Measurements from ENCODE around the gene ACHE. TPM values are rescaled to one million over a fixed set of nuclear protein-coding genes. Genes with fewer than 3 reads are reported as not detected.

The ACHE gene
- total RNA-seq (2022; extraction: Qiagen RNA extraction; ENCODE audit: low read depth) = 1.1 to 2.2 TPM (median 2.0 TPM) in 5 replicates

DNA sequence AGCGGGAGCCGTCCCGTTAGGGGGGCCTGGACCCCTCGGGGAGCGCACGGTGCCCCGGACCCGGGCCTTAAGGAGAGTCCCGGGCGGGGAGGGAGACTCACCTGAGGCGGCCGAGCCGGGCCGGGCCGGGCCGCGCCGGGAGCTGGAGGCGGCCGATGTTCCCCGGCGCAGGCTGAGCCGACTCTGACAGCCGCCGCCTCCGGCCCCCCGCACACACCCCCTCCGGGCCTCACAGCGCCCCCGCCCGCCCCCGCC lies at the start of gene ACHE:
TSS of gene ACHE (minus strand) at position 188 of the 255 bp plus-strand sequence. CDS start 1,656 bp downstream, outside the sequence.

DNA sequence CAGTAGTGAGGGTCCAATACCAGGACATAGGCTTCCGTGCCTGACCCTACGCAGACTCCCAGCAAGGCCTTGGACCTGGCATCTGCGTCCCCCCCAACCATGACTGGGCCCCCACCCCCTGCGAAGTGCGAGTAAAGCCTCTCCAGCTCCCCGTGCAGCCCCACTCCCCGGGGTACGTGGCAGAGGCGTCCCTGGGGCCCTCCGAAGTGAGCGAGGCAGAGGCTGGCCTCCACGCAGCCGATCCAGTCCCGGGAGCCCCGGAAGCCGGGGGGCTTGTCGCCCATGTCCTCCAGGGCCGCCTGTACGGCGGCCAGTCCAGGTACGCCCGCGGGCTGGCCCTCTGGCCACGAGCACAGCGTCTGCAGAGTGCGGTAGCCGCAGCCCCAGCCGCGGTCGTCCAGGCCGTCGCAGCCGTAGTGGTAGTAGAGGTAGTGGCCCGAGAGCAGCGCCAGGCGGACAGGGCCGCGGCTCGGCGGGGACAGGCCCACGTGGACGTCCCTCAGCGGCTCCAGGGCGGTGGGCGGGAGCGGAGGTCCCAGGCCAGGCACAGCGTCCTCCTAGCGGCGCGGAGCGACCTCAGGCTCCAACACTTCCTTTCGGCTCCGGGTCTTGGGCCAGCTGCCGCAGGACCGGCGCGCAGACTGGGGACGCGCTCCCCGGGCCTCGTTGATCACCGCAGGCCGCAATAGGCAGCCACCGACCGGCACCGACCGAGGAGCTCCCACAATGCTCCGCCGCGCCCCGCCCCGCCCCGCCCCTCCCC lies 6.5 kb downstream of the ACHE start, which contains the start of gene UFSP1:
TSS of gene UFSP1 (minus strand) at position 728 of the 763 bp plus-strand sequence. CDS start at position 284, 444 bp downstream.

DNA sequence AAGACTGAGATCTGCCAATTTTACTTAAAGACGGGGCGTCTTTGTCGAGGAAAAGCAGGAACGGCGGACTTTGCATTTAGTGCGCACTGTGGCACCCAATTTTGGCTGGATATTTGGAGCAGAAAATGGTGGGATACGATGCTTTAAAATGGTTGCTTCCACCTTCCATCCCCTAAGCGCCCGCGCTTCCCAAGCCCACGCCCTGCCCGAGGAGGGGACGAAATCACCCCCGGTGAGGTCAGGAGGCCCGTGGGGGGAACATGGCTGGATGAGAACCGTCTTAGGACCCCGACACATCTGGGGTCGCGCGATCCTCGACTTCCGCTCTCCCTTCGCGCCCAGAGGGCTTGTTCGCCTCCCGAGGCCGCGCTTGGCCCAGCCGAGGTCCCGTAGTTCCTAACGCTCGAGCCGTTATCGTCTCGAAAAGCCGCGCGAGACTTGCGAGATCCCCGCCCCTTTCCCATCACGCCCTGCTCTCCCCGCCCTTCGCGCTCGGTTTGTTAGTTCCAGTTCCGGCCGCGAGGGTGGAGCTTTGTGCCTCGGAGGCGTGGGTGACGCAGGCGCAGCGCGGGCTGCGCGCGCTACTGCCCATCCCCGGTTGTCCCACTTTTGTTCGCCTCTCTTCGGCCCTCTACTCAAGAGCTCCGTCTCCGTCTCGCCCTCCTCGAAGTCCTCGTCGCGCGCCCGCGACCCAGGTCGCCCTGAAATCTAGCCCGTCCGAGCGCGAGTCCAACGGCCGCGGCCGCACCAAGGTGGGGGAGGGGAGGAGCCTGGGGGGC lies 20.9 kb downstream of the ACHE start, which contains the start of gene SRRT:
TSS of gene SRRT (plus strand) at position 527 of the 779 bp plus-strand sequence. CDS start 488 bp downstream, outside the sequence.

DNA sequence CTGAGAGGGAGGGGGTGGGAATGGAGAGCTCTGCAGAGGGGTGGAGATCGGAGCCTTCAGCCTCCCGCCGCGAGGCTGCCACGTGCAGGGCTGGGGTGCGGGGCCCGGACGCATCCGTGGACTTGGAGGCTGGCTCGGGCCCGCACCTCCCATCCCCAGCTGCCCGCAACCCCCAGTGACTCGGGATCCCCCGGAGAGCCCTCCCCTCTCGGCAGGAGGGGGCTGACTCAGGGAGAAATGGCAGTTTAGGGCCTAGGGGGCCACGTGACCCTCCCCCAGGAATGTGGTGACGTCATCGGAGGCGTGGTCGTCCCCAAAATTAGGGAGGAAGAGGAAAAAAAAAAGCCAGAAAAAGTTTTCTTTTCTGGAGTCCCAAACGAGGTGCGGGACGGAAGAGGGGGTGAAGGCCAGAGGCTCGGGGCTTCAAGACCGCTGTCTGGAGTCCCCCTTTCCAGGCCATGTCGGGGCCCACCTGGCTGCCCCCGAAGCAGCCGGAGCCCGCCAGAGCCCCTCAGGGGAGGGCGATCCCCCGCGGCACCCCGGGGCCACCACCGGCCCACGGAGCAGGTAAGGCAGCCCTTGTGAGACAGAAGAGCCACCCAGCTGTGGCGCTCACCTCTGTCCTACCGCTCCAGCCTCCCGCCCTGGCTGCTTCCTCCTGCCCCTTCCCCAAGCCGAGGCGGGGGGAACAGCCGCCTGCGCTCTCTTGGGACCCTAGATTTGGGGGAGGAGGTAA lies 28.5 kb downstream of the ACHE start, which contains the start of gene TRIP6:
TSS of gene TRIP6 (plus strand) at position 348 of the 736 bp plus-strand sequence. CDS start at position 459, 111 bp downstream.

DNA sequence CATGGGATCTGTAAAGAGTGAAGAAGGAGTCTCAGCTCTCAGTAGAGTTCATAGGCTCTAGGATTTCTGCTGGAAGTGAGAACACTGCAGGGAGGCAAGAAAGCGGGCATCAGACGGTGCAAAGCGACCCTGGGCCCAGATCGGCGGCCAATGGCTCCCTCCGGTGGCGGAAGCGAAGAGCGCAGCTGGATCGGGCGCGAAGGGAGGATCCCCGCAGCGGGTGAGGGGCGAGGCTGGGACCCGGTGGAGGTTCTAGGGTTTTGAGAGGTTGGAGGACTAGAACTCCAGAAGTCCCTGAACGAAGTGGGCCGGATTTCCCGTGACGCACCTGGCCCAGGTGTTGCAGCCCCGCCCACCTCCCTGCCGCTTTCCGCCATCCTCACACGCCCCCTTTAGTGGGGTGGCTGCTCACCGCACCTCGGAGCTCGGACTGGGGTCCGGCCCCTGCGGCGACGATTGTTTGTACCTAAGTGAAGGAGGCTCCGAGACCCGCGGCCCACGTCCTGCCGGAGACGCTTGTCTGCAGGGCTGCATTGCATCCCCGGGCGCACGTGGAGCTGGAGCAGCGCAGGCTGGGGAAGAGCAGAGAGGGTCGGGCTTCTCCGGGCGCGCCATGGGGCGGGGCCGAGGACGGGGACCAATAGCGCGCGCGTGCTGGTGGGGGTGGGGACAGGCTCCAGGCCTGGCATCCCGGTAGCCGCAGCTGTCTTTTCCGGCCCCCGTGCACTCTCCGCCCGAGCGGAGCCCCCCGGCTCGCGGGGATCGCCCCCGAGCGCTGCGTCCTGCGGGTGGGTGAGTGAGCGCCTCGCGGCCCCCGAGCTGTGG lies 43.4 kb downstream of the ACHE start, which contains the start of gene SLC12A9:
TSS of gene SLC12A9 (plus strand) at position 666 of the 825 bp plus-strand sequence. CDS start 1,485 bp downstream, outside the sequence.

Other genes starting within 250 kb of the ACHE start
- gene ACTL6B, start 239.4 kb downstream of the ACHE start, total RNA-seq (2022; extraction: Qiagen RNA extraction; ENCODE audit: low read depth) = not detected in 5 replicates
- gene GNB2, start 222.1 kb downstream of the ACHE start, total RNA-seq (2022; extraction: Qiagen RNA extraction; ENCODE audit: low read depth) = 165 to 268 TPM (median 251 TPM) in 5 replicates
- gene GIGYF1, start 201.6 kb downstream of the ACHE start, total RNA-seq (2022; extraction: Qiagen RNA extraction; ENCODE audit: low read depth) = 16.1 to 22.5 TPM (median 17.8 TPM) in 5 replicates
- gene POP7, start 189.8 kb downstream of the ACHE start, total RNA-seq (2022; extraction: Qiagen RNA extraction; ENCODE audit: low read depth) = 72.6 to 107 TPM (median 103 TPM) in 5 replicates
- 0.03 TPM in 1 of 5 replicates, not detected in the others for gene EPO, start 175.4 kb downstream of the ACHE start, total RNA-seq (2022; extraction: Qiagen RNA extraction; ENCODE audit: low read depth)
- not detected in 5 replicates for gene ZAN, start 162.3 kb downstream of the ACHE start, total RNA-seq (2022; extraction: Qiagen RNA extraction; ENCODE audit: low read depth)
- gene EPHB4, start 68.4 kb downstream of the ACHE start, total RNA-seq (2022; extraction: Qiagen RNA extraction; ENCODE audit: low read depth) = 37.3 to 43.6 TPM (median 42.9 TPM) in 5 replicates
- gene SLC12A9, start 43.2 kb downstream of the ACHE start, total RNA-seq (2022; extraction: Qiagen RNA extraction; ENCODE audit: low read depth) = 13.4 to 16.7 TPM (median 15.2 TPM) in 5 replicates
- 38.1 to 61.9 TPM (median 55.4 TPM) in 5 replicates for gene TRIP6, start 28.5 kb downstream of the ACHE start, total RNA-seq (2022; extraction: Qiagen RNA extraction; ENCODE audit: low read depth)
- gene SRRT, start 20.8 kb downstream of the ACHE start, total RNA-seq (2022; extraction: Qiagen RNA extraction; ENCODE audit: low read depth) = 121 to 158 TPM (median 149 TPM) in 5 replicates
- gene UFSP1, start 6.2 kb downstream of the ACHE start, total RNA-seq (2022; extraction: Qiagen RNA extraction; ENCODE audit: low read depth) = 4.7 to 7.2 TPM (median 5.4 TPM) in 5 replicates
- 8.9 to 15.9 TPM (median 12.7 TPM) in 5 replicates for gene MUC3A, start 53.6 kb upstream of the ACHE start, total RNA-seq (2022; extraction: Qiagen RNA extraction; ENCODE audit: low read depth)
- gene MUC12, start 73.7 kb upstream of the ACHE start, total RNA-seq (2022; extraction: Qiagen RNA extraction; ENCODE audit: low read depth) = 15.7 to 22.4 TPM (median 18.7 TPM) in 5 replicates
- 0.01 to 0.07 TPM (median 0.03 TPM) in 5 replicates for gene MUC17, start 124.2 kb upstream of the ACHE start, total RNA-seq (2022; extraction: Qiagen RNA extraction; ENCODE audit: low read depth)
- 9.9 to 13.3 TPM (median 10.4 TPM) in 5 replicates for gene TRIM56, start 189.6 kb upstream of the ACHE start, total RNA-seq (2022; extraction: Qiagen RNA extraction; ENCODE audit: low read depth)
- gene SERPINE1, start 231.2 kb upstream of the ACHE start, total RNA-seq (2022; extraction: Qiagen RNA extraction; ENCODE audit: low read depth) = 712 to 895 TPM (median 757 TPM) in 5 replicates